T follicular helper cell (primary cell): Measurements from ENCODE around the gene STOML1.
"Not testable (repeated sequence)": the region's sequence is repeated elsewhere in the genome, so short reads cannot be mapped to it uniquely, and the experiment has no call there.

Experiments
- DNase-seq: peaks from one replicate; pipeline ENCODE4 v3.0.0-alpha.2; 2020; ENCODE audit warnings: low read depth

STOML1 gene

DNA sequence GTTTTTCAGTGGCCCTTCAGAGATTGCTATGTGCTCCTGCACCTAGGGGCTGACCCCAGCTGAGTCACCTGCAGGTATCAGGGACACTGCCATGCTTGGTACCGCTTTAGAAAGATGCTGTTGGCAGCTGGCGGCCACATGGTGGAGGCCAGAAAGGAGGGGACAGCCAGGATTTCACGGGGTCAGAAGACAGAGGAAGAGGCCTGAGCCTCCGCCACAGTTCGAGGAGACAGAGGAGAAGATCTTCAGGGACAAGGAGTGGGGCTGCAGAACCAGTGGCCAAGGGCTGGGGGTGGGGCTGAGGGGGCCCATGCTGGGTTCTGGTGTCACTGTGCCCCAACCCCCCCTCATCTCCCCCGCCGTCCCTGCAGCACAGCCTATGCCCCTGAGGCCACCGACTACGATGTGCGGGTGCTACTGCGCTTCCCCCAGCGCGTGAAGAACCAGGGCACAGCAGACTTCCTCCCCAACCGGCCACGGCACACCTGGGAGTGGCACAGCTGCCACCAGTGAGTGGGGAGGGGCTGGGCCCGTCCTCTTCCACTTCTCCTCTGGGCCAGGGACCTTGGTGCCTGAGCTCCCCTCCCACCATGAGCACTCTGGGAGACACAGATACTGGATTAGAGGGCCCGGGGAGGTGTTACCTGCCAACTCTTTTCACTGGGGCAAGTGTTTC is 45.9 kb downstream of the STOML1 start:
- DNase-seq, result no peak

DNA sequence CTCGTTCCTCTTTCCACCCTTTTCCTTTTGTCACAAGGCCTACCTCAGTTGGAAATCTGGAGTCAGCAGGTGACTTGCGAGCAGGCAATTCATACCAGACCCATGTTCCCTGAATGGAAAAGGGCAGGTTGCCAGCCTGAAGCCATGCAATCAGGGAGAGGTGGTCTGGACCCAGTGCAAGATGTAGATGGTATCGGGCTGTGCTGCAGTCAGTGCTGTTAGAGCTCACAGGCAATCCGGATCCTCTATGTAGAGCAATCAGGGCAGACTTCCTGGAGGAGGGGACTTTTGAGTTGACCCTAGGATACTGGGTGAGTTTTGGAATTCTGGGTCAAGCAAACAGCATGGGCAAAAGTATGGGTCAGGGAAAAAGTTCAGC is 47.0 kb downstream of the STOML1 start:
- no peak for DNase-seq

DNA sequence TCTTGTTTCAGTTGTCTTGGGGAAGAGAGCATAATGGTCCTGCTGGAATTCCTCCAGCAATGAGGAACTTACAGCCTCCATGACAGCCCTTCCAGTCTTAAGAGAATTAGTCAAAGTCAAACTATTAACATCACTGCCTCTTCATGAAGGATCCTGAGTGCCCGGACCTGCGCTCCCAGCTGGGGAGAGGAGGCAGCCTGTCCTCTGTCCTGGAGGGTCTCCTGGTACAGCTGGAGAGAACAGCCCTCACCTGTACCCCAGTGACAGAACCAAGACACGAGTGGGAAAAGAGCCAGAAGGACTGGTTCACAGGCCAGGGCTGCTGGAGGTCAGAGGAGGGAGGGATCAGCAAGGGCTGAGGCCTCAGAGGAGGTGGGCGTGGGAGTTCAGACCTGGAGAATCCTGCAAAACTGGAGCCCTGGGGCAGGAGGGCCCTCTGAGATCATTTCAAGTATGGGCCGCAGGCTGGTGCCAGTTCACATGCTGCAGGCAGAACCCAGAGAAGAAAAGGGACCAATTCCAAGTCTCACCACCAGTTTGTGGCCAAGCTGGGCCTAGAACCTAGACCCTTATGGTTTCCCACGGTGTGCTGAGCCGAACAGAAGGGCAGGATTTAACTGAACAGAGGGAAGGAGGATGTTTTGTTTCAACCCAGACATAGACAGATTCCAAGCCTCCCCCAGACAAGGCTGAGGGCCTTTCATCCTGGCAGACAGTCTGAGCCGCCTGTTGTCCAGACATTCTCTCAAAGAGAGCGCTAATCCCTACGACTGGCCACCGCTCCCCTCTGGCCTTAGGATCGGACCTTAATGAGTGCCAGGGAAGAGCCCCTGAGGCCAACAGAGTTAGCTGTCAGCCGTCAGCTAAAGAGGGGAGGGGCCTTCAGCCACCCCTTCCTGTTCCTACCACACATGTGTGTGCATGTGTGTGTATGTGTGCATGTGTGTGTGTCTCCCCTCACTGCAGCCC is 47.6 kb downstream of the STOML1 start:
- DNase-seq, result no peak

DNA sequence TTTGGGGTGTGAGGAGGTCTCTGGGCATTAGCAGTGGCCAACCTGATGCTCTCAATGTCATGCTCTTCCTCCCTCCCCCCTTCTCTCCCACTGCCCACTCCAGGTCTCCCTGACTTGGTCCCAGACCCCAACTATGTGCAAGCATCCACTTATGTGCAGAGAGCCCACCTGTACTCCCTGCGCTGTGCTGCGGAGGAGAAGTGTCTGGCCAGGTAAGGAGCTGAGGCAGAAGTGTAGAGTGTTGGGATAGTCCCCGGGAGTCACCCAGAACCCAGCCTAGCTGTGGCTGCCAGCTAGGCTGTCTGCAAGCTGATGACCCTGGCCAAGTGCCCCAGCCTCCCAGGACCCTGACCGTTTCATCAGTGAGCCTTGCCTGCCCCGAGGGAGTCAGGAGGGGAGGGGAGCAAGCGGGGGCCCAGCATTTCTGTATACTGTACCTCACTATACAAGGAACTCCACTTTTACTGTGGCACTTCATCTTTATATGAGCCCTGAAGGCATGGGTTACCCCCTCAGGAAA is 49.3 kb downstream of the STOML1 start:
- no peak for DNase-seq

DNA sequence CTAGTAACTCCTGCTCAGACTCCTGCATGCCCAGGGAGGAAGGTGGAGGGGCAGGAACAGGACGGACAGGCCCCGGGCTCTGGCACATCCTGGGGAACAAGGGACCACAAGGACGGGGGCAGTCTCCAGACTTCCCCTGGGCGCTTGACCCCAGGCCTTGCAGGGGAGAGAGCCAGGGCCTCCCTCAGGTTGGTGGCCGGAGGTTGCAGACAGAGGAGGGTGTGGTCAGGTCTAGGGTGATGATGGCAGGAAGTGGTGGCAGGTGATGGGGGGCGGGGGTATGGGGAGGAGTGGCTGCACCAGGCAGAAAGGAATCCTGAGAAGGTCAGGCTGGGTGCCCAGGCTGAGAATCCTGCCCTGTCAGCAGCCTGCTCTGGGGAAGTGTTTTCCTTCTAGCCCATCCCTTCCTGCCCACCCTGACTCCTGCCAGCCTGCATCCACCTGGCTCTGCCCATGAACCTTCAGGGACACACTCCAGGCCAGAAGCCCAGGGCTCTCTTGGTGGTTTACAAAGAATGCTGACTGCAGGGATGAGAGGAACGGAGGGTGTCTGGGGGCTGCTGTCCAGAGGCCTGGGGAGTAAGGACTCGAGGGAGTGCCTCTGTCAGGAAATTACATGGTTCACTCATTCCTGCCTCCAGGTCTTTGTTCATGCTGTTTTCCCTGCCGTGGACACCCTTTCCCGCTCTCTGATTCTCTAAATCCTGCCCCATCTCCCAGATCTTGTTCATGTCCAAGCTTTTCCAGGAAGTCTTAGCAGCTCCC is 50.0 kb downstream of the STOML1 start:
- DNase-seq, result no peak

DNA sequence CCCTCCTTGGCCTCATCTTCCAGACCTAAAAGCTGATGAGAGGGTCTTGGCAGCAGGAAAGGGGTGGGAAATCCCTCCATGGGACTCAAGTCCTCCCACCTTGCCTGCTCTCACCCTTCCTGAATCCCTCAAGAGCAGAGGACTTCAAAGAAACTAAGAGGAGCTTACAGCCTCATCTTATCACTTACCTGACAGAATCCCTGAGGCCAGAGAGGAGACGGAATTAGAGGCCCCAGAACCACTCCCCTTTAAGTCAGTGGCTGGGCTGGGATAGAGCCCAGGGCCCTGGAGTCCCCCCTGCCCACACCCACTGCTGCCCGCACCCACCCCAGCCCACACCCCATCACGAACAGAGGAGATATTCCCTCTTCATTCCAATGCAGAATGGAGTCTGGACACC is 50.6 kb downstream of the STOML1 start:
- no peak for DNase-seq

DNA sequence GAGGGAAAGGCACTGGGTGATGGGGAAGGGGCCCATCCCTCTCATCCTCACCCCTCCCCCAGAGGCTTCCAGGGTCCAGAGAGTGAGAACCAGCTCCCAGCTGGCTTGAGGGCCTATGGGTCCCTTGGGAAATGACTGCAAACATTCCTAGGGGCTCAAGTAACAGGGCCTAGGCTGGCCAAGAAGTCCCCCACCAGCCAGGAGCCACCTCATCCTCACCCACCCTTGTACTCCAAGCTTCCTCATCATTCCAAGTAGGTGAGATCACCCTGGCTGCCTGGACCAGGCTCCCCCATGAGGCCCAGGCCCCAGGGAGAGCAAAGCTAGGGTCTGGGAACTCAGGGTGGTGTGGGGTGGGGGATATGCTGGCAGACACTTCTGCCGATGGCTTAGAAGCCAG is 51.1 kb downstream of the STOML1 start:
- no peak for DNase-seq

DNA sequence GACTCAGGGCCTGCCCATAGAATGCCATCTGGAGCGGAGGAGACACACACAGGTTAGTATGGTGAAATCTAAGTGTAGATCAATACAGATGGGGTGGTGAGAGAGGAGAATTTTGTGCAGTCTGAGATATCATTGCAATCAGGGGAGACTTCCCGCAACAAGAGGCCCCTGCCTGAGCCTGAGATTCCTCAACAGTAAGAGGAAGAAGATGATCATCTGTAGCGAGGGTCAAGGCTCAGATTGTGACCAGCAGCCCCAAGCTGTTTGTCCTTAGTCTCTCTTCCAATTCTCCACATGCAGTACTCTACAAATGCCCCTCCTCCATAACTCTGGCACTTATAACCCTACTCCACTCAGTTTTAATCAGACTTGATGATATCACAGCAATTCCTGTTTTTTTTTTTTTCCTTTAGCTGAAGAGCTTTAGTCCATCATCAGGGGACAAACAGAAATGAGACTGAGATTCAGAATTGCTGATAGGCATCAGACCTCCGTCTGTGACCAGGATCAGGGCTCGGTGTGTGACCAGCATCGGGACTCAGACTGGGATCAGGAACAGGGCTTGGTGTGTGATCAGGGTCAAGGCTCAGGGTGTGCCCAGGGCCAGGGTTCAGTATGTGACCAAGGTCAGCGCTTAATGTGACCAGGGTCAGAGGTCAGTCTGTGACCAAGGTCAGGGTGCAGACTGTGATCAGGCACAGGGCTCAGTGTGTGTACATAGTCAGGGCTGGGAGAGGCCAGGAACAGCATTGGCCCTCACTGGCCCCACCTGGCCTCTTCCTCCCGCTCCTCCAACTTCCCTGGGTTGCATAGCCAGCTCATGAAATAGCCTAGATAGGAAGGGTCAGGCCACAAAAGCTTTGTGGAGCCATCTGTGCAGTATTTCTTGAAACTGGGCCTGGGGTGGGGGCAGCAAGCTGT is 51.8 kb downstream of the STOML1 start:
- no peak for DNase-seq

DNA sequence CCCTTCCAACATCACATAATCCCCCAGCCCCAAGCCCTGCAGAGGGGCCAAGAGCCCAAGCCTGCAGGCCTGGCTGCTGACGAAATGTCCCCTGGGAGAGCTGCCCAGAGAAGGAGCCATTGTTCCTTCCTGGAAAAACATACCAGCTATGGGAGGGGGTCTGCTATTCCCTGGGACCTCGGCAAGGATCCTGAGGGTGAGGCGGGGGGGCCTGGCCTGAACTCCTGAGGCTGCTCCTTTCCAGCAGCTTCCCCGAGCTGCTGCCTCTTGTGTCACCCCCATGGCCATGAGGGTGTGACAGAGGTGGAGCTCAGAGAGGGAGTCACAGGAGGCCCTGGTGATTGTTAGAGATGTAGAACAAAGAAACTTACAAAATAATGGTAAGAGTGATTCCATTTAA is 53.0 kb downstream of the STOML1 start:
- DNase-seq, result no peak

DNA sequence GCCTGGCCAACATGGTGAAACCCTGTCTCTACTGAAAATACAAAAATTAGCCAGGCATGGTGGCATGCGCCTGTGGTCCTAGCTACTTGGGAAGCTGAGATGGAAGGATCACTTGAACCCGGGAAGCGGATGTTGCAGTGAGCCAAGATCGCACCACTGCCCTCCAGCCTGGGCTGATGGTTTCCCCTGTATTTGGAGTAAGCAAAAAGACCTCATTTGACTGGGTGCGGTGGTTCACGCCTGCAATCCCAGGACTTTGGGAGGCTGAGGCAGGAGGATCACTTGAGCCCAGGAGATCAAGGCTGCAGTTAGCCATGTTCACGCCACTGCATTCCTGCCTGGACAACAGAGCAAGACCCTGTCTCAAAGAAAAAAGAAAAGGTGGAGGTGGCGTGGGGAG is 53.6 kb downstream of the STOML1 start:
- DNase-seq, result not testable (repeated sequence)

DNA sequence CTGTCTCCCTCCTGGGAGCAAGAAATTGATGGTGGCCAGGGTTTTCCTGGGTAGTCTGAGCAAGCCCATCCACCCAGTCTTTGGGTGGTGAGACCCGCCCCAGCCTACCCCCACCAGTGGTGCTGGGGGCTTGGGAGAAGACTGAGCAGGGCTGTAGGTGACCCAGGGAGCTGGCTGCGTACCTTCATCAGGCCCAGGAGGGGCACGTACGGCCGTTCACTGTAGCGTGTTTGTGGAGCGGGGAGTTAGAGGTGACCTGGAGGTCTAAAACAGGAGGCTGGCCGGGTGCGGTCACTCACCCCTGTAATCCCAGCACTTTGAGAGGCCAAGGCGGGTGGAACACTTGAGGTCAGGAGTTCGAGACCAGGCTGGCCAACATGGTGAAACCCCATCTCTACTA is 54.4 kb downstream of the STOML1 start:
- no peak for DNase-seq

DNA sequence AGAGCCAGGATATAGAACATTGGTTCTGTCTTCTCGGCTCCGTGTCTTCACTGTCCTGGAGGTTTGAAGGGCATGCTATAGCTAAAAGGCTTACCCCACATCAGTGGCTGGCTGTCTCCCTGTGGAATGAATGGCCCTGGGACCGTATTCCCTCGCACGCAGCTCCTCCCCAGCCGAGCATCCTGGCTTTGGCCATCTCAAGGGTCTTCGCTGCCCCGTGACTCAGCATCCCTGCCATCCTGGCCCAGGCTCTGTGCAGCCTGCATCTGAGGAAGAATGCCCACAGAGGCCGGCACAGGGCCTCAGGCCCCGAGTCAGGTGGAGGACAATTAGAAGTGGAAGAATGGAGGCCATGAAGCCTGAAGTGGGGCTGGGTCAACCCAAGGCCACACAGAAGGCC is 54.8 kb downstream of the STOML1 start:
- no peak for DNase-seq

DNA sequence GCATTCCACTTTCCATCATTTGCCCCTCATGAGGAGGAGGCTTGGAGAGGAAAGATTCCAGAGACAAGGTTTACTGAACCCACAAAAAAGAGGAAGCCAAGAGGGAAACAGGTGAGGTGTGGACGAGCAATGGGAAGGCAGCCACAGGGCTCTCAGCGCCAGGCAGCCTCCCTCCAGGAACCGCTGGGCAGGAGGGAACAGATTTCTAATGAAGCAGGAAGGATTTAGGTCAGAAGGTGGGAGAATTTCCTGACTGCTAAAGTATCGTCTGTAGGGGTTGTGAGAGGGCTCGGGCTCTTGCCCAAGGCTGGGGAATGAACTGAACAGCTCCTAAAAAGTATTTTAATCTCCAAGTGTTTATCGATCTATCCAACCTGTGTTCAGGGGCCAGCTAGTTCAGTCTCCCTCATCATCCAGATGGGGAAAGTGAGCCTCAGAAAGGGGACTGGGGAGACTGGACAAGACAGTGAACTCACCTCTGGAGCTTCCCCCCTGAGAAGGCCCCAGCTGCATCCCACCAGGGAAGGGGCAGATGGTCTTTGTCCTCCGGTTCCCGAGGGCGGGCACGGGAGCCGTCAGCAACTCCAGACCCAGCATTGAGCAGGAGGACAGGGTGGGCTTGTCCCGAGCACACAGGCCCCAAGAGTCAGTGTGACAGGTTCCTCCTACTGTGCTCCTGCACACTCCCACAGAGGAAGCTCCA is 55.4 kb downstream of the STOML1 start:
- no peak for DNase-seq

DNA sequence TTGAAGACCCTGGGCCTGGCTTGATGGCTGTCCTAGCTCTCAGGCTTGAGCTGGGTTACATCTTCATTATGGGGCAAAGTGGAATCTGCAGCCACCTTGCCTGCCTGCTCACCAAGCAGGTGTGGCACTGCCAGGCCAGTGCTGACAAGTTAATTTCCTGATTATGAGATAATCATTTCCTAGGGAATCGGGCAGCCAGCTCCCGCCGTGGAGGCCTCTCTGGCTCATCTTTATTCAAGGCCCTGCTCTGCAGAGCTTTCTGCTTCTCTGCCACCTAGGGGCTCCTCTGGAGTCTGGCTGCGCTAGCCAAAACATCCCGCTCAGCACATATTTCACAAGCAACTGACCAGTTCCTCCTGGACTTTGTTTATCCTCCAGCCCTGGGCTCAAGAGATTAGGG is 55.9 kb downstream of the STOML1 start:
- no peak for DNase-seq

DNA sequence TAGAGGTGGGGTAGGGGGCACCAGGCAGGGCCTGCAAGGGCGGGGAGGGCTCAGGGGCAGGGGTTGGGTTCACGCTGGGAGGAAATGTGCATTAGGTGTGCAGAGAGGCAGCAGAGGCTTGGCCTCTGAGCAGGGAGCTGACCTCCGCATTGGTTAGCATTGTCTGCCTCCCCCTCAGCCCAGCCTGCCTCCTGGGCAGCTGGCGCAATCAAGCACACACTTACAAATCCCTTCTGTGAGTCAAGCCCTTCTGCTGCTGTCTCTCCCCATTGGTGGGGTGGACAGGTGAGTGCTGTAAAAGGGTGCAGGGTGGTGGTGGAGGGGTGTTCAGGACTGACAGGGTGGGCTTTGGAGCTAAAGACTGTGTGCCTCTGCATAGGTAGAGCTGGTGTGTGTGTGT is 56.5 kb downstream of the STOML1 start:
- no peak for DNase-seq

DNA sequence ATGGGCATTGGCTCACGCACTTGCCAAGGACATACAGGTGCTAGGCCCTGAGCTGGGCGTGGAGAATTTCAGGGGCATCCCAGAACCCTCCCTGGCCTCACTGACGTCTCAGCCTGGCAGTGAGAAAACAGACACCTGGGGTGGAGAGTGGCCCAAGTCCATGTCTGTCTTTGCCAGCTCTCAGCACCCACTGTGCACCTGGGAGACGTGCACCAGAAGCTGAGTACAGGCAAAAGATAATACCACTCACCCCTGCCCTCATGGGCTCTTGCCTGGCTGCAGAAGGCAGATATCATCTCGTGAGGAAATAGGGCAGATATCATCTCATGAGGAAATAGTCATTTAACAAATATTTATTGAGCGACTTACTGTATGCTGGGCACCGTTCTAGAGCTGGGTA is 57.8 kb downstream of the STOML1 start:
- no peak for DNase-seq

DNA sequence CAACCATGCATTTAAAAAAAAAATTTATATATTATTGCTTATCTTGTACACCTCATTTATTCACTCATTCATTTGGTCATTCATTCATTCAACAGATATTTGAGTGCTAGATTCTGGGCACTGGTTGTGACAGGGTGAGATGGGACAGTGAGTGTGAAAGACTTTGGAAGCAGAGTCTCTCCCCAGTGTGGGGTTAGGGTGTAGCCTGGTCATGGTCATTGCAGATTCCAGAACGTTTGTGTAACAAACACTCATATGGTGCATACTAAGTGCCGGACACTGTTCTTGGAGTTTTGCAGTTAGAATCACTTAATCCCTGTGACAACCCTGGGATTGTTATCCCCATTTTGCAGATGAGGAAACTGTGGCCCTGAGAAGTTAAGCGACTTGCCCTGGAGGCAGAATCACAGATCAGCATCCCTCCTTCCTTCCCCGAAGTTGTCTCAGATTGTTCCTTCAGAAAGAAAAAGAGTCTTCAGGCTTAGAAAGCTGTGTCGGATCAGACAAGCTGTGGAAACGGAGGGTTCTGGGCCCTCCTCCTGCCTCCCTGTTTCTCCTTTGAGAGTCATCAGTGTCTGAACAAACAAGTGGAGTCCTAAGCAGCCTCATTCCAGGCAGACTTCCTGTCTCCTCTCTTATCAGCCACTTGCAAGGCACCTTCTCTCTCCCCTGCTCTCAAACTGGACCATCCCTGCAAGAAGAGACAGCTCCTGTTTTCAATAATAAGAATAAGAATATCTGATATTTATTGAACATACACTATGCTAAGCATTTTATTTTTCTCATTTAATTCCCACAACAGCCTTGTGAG is 59.5 kb downstream of the STOML1 start:
- DNase-seq, result no peak

DNA sequence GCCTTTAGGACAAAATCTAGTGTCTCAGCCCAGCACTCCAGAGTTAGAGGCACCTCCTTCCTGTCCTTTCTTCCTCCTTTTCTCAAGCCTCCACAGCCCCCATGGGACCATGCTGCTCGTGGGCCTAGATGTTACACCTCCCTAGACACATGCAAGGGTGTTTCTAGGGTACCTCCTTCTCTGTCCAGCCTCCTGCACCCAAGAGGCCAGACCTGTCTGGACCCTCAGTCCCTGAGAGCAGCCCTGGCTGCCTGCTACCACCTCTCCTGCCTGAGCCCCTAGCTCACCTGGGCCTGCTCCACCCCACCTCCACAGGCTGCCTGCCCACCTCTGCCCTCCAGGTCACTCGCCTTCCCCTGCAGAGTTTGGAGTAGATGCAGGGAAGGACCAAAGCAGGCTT is 60.7 kb downstream of the STOML1 start:
- DNase-seq, result no peak

DNA sequence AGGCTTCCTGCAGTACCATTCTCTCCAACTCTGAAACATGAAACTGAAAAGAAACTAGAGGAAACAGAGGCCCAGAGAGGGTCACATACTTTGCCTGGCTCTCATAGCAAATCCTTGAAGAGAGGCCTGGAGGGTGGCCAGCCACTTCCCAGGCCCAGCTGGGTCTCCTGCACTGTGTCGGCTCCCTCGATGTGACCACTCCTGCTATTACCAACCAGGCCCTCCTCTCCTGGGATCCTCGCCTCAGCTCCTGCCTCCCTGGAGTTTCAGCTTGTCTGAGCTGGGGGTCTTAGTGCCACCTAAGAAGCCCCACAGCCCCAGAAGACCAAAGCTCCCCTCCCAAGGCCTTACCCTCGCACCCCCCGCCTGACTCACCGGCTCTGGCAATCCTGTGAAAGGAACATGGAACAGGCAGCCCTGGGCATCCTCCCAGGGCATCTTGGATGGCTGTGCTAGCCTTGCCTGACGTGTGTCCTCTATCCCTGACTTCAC is 61.3 kb downstream of the STOML1 start:
- no peak for DNase-seq

DNA sequence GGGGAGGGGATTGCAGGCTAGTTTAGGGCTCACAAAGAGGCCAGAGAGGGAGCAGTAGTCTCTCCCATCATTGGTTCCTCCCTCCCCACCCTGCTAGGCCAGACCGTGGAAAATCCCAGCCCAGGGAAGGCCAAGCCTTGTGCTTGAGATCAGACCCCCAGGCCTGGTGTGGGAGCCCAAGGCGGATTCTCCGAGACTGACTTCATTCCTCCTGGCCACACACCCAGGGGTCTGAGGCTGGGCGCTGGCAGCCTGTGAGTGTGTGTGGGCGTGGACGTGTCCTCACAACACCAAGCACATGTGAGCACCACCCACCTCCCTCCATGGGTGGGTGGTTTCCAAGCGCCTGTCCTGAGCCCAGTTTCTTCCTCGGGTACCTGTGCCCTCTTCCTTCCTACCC is 61.7 kb downstream of the STOML1 start:
- no peak for DNase-seq
